Measurements from ENCODE around the gene USH1G.

USH1G gene

GRCh38 chr17:74953134-74953687 lies 30.2 kb upstream of the USH1G start:
- DNase-seq = no peak

GRCh38 chr17:74952431-74953133 lies 29.5 kb upstream of the USH1G start:
- no peak for DNase-seq

- no peak for DNase-seq
Observed at GRCh38 chr17:74951680-74952421, 28.8 kb upstream of the USH1G start.

GRCh38 chr17:74951065-74951464 lies 28.0 kb upstream of the USH1G start:
- no peak for DNase-seq

GRCh38 chr17:74950207-74950606 lies 27.2 kb upstream of the USH1G start:
- no peak for DNase-seq

GRCh38 chr17:74949455-74950115 lies 26.5 kb upstream of the USH1G start:
- no peak for DNase-seq

- no peak for DNase-seq
Observed at GRCh38 chr17:74947041-74947754, 24.1 kb upstream of the USH1G start.

GRCh38 chr17:74946641-74947040 lies 23.6 kb upstream of the USH1G start:
- no peak for DNase-seq

- DNase-seq = no peak
Observed at GRCh38 chr17:74945543-74945942, 22.5 kb upstream of the USH1G start.

GRCh38 chr17:74943808-74944522 lies 20.9 kb upstream of the USH1G start:
- no peak for DNase-seq

GRCh38 chr17:74941128-74941725 lies 18.2 kb upstream of the USH1G start:
- no peak for DNase-seq

- no peak for DNase-seq
Observed at GRCh38 chr17:74939534-74939933, 16.5 kb upstream of the USH1G start.

GRCh38 chr17:74938194-74938950 lies 15.3 kb upstream of the USH1G start:
- DNase-seq = no peak

GRCh38 chr17:74937064-74938051 lies 14.3 kb upstream of the USH1G start:
- no peak for DNase-seq

GRCh38 chr17:74936470-74936799 lies 13.4 kb upstream of the USH1G start:
- no peak for DNase-seq

GRCh38 chr17:74935585-74936469 lies 12.8 kb upstream of the USH1G start, which contains the start of gene OTOP3:
OTOP3 (plus strand) TSS chr17:74935898; CDS start chr17:74935922, 24 bp downstream.
- DNase-seq = no peak

- DNase-seq = no peak
Observed at GRCh38 chr17:74935048-74935447, 12.0 kb upstream of the USH1G start.

- no peak for DNase-seq
Observed at GRCh38 chr17:74930535-74931036, 7.5 kb upstream of the USH1G start.

GRCh38 chr17:74928786-74929185 lies 5.7 kb upstream of the USH1G start:
- no peak for DNase-seq
